ENCODE results near the gene OBSCN.

OBSCN gene

GRCh38 chr1:228342627-228343190, 134.9 kb downstream of the OBSCN start:
- Histone ChIP-seq H3K79me2 (ENCODE audit: insufficient read depth, low read length) (no peaks in the 10 kb centered on the region), H3F3A (ENCODE audit: insufficient read depth, low read length) (no peaks in the 10 kb centered on the region), H2AFZ (ENCODE audit: low read length) (no peak overlapping the region), H3K4me3 (ENCODE audit: low read depth, low read length, poor library complexity, severe bottlenecking) (no peak overlapping the region), H3K9ac (ENCODE audit: low read length) (no peak overlapping the region), H3K4me2 (ENCODE audit: low read length) (no peak overlapping the region), H4K20me1 (ENCODE audit: insufficient read depth, low read length) (no peaks in the 10 kb centered on the region), H3K27me3 (ENCODE audit: insufficient read depth, low read length) (no peaks in the 10 kb centered on the region), H3K9me3 (ENCODE audit: low read length) (no peaks in the 10 kb centered on the region; the same call in 1 of the 2 replicates), H3K36me3 (ENCODE audit: insufficient read depth, low read length) (no peaks in the 10 kb centered on the region), H3K9me2 (ENCODE audit: low read depth, low read length) (no peaks in the 10 kb centered on the region), H3K4me1 (ENCODE audit: insufficient read depth, low read length, severe bottlenecking) (no peaks in the 10 kb centered on the region), H3K27ac (ENCODE audit: low read depth, low read length, poor library complexity, severe bottlenecking) (no peak overlapping the region)
- no peak for TF ChIP-seq EZH2 (IDR thresholded peaks at IDR 0.05; ENCODE audit: borderline replicate concordance, low read length)
- TF ChIP-seq, protein P1, sequence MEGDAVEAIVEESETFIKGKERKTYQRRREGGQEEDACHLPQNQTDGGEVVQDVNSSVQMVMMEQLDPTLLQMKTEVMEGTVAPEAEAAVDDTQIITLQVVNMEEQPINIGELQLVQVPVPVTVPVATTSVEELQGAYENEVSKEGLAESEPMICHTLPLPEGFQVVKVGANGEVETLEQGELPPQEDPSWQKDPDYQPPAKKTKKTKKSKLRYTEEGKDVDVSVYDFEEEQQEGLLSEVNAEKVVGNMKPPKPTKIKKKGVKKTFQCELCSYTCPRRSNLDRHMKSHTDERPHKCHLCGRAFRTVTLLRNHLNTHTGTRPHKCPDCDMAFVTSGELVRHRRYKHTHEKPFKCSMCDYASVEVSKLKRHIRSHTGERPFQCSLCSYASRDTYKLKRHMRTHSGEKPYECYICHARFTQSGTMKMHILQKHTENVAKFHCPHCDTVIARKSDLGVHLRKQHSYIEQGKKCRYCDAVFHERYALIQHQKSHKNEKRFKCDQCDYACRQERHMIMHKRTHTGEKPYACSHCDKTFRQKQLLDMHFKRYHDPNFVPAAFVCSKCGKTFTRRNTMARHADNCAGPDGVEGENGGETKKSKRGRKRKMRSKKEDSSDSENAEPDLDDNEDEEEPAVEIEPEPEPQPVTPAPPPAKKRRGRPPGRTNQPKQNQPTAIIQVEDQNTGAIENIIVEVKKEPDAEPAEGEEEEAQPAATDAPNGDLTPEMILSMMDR (IDR thresholded peaks at IDR 0.05; ENCODE audit: low read length): no peak

- Histone ChIP-seq H3K27me3 (ENCODE audit: insufficient read depth, low read length) (no peaks in the 10 kb centered on the region), H3K79me2 (ENCODE audit: insufficient read depth, low read length) (no peaks in the 10 kb centered on the region), H3K9me3 (ENCODE audit: low read length) (no peaks in the 10 kb centered on the region; the same call in 1 of the 2 replicates), H3K27ac (ENCODE audit: low read depth, low read length, poor library complexity, severe bottlenecking) (no peak overlapping the region), H4K20me1 (ENCODE audit: insufficient read depth, low read length) (no peaks in the 10 kb centered on the region), H3K36me3 (ENCODE audit: insufficient read depth, low read length) (no peaks in the 10 kb centered on the region), H3K4me1 (ENCODE audit: insufficient read depth, low read length, severe bottlenecking) (no peaks in the 10 kb centered on the region), H3K9me2 (ENCODE audit: low read depth, low read length) (no peaks in the 10 kb centered on the region), H3K4me3 (ENCODE audit: low read depth, low read length, poor library complexity, severe bottlenecking) (no peak overlapping the region), H2AFZ (ENCODE audit: low read length) (no peak overlapping the region), H3K4me2 (ENCODE audit: low read length) (no peak overlapping the region), H3K9ac (ENCODE audit: low read length) (no peak overlapping the region), H3F3A (ENCODE audit: insufficient read depth, low read length) (no peaks in the 10 kb centered on the region)
- TF ChIP-seq EZH2 (IDR thresholded peaks at IDR 0.05; ENCODE audit: borderline replicate concordance, low read length): no peak
- TF ChIP-seq, protein P1 (IDR thresholded peaks at IDR 0.05; ENCODE audit: low read length): no peak
Observed at GRCh38 chr1:228343191-228343661, 135.4 kb downstream of the OBSCN start.

- no peak overlapping the region for H3K4me2 ChIP-seq (ENCODE audit: low read length)
- H3K27me3 ChIP-seq (ENCODE audit: insufficient read depth, low read length): no peaks in the 10 kb centered on the region
- H3F3A ChIP-seq (ENCODE audit: insufficient read depth, low read length): no peaks in the 10 kb centered on the region
- no peaks in the 10 kb centered on the region for H3K36me3 ChIP-seq (ENCODE audit: insufficient read depth, low read length)
- H3K9me2 ChIP-seq (ENCODE audit: low read depth, low read length): no peaks in the 10 kb centered on the region
- H3K4me3 ChIP-seq (ENCODE audit: low read depth, low read length, poor library complexity, severe bottlenecking): no peak overlapping the region
- no peak overlapping the region for H3K27ac ChIP-seq (ENCODE audit: low read depth, low read length, poor library complexity, severe bottlenecking)
- no peak overlapping the region for H2AFZ ChIP-seq (ENCODE audit: low read length)
- no peaks in the 10 kb centered on the region; the same call in 1 of the 2 replicates for H3K9me3 ChIP-seq (ENCODE audit: low read length)
- no peak overlapping the region for H3K9ac ChIP-seq (ENCODE audit: low read length)
- no peaks in the 10 kb centered on the region for H3K79me2 ChIP-seq (ENCODE audit: insufficient read depth, low read length)
- H3K4me1 ChIP-seq (ENCODE audit: insufficient read depth, low read length, severe bottlenecking): no peaks in the 10 kb centered on the region
- H4K20me1 ChIP-seq (ENCODE audit: insufficient read depth, low read length): no peaks in the 10 kb centered on the region
- TF ChIP-seq, protein P1 (IDR thresholded peaks at IDR 0.05; ENCODE audit: low read length): no peak
- TF ChIP-seq EZH2 (IDR thresholded peaks at IDR 0.05; ENCODE audit: borderline replicate concordance, low read length): no peak
Observed at GRCh38 chr1:228344631-228345072, 136.8 kb downstream of the OBSCN start.
